ENCODE measurements around the gene SMARCD3.

The SMARCD3 gene

GRCh38 chr7:151289891-151290290, 41.4 kb upstream of the SMARCD3 start:
- peak; percentile 52 for DNase-seq (ENCODE audit: low read depth)
- no peak overlapping the region for H3K4me3 ChIP-seq (ENCODE audit: low read depth, low read length)
- no peak for TF ChIP-seq MAX (IDR thresholded peaks at IDR 0.05; ENCODE audit: low read depth, low read length)
- TF ChIP-seq CTCF (IDR thresholded peaks at IDR 0.05; ENCODE audit: low read depth, low read length) = no peak
- TF ChIP-seq POLR2A (IDR thresholded peaks at IDR 0.05; ENCODE audit: extremely low read depth, insufficient read length) = no peak
- TF ChIP-seq MYC (IDR thresholded peaks at IDR 0.05; ENCODE audit: low read depth, low read length) = no peak

- no peak overlapping the region for H3K4me3 ChIP-seq (ENCODE audit: low read depth, low read length)
- no peak for DNase-seq (ENCODE audit: low read depth)
- TF ChIP-seq CTCF (IDR thresholded peaks at IDR 0.05; ENCODE audit: low read depth, low read length) (no peak), MAX (IDR thresholded peaks at IDR 0.05; ENCODE audit: low read depth, low read length) (no peak), MYC (IDR thresholded peaks at IDR 0.05; ENCODE audit: low read depth, low read length) (no peak), POLR2A (IDR thresholded peaks at IDR 0.05; ENCODE audit: extremely low read depth, insufficient read length) (no peak)
Measured at GRCh38 chr7:151286148-151286547, 37.7 kb upstream of the SMARCD3 start.

GRCh38 chr7:151283302-151283701, 34.8 kb upstream of the SMARCD3 start:
- no peak for DNase-seq (ENCODE audit: low read depth)
- no peak overlapping the region for H3K4me3 ChIP-seq (ENCODE audit: low read depth, low read length)
- TF ChIP-seq MYC (IDR thresholded peaks at IDR 0.05; ENCODE audit: low read depth, low read length) = no peak
- no peak for TF ChIP-seq POLR2A (IDR thresholded peaks at IDR 0.05; ENCODE audit: extremely low read depth, insufficient read length)
- no peak for TF ChIP-seq CTCF (IDR thresholded peaks at IDR 0.05; ENCODE audit: low read depth, low read length)

- TF ChIP-seq POLR2A (IDR thresholded peaks at IDR 0.05; ENCODE audit: extremely low read depth, insufficient read length) = no peak
- TF ChIP-seq MYC (IDR thresholded peaks at IDR 0.05; ENCODE audit: low read depth, low read length) = no peak
- TF ChIP-seq MAX (IDR thresholded peaks at IDR 0.05; ENCODE audit: low read depth, low read length) = no peak
- no peak for TF ChIP-seq CTCF (IDR thresholded peaks at IDR 0.05; ENCODE audit: low read depth, low read length)
- no peak for DNase-seq (ENCODE audit: low read depth)
- no peak overlapping the region for H3K4me3 ChIP-seq (ENCODE audit: low read depth, low read length)
Measured at GRCh38 chr7:151282111-151282510, 33.6 kb upstream of the SMARCD3 start.

- no peak overlapping the region for H3K4me3 ChIP-seq (ENCODE audit: low read depth, low read length)
- no peak for DNase-seq (ENCODE audit: low read depth)
- TF ChIP-seq MYC (IDR thresholded peaks at IDR 0.05; ENCODE audit: low read depth, low read length) (no peak), POLR2A (IDR thresholded peaks at IDR 0.05; ENCODE audit: extremely low read depth, insufficient read length) (no peak), CTCF (IDR thresholded peaks at IDR 0.05; ENCODE audit: low read depth, low read length) (no peak), MAX (IDR thresholded peaks at IDR 0.05; ENCODE audit: low read depth, low read length) (no peak)
Measured at GRCh38 chr7:151281686-151282085, 33.2 kb upstream of the SMARCD3 start.

- no peak overlapping the region for H3K4me3 ChIP-seq (ENCODE audit: low read depth, low read length)
- DNase-seq (ENCODE audit: low read depth) = no peak
- peak; percentile 54 for TF ChIP-seq MAX (IDR thresholded peaks at IDR 0.05; ENCODE audit: low read depth, low read length)
- TF ChIP-seq POLR2A (IDR thresholded peaks at IDR 0.05; ENCODE audit: extremely low read depth, insufficient read length) = no peak
- no peak for TF ChIP-seq MYC (IDR thresholded peaks at IDR 0.05; ENCODE audit: low read depth, low read length)
Measured at GRCh38 chr7:151280388-151281019, 32.0 kb upstream of the SMARCD3 start.

Measured in NB4 (cell line).